Stimulated activated CD8-positive, alpha-beta memory T cell treated with anti-CD3 and anti-CD28 coated beads, Interleukin-4, amount 100 ng/mL, for 24 hours (primary cell): ENCODE data around the gene TTC13.
"Not testable (repeated sequence)": the region's sequence is repeated elsewhere in the genome, so short reads cannot be mapped to it uniquely, and the experiment has no call there.

Source experiments
- DNase-seq: peaks from one replicate; pipeline ENCODE4 v3.0.0-alpha.2; 2020; ENCODE audit warnings: low read depth

TTC13 gene

GRCh38 chr1:230986976-230987375 is 8.3 kb upstream of the TTC13 start:
- no peak for DNase-seq

- no peak for DNase-seq
These were observed 7.0 kb upstream of the TTC13 start for GRCh38 chr1:230985711-230986110.

- DNase-seq = not testable (repeated sequence)
These were observed 6.2 kb upstream of the TTC13 start for GRCh38 chr1:230984622-230985515.

GRCh38 chr1:230983811-230984210 is 5.2 kb upstream of the TTC13 start:
- DNase-seq = no peak

- DNase-seq = no peak
These were observed 4.0 kb upstream of the TTC13 start for GRCh38 chr1:230982696-230983095.

GRCh38 chr1:230979952-230980351 is 1.3 kb upstream of the TTC13 start:
- no peak for DNase-seq

- no peak for DNase-seq
These were observed 692 bp upstream of the TTC13 start for GRCh38 chr1:230979389-230979716.

- peak; percentile 14 for DNase-seq
These were observed 735 bp downstream of the TTC13 start for GRCh38 chr1:230977761-230978490.

GRCh38 chr1:230976825-230977747 is 1.6 kb downstream of the TTC13 start:
- no peak for DNase-seq

GRCh38 chr1:230976360-230976759 is 2.3 kb downstream of the TTC13 start:
- no peak for DNase-seq

GRCh38 chr1:230975636-230976035 is 3.0 kb downstream of the TTC13 start:
- DNase-seq = no peak

- DNase-seq = peak; percentile 22
These were observed 5.8 kb downstream of the TTC13 start for GRCh38 chr1:230972855-230973271.

- no peak for DNase-seq
These were observed 6.9 kb downstream of the TTC13 start for GRCh38 chr1:230971771-230972170.

- no peak for DNase-seq
These were observed 8.2 kb downstream of the TTC13 start for GRCh38 chr1:230970432-230970831.

GRCh38 chr1:230966358-230966873 is 12.2 kb downstream of the TTC13 start:
- no peak for DNase-seq

GRCh38 chr1:230965535-230965934 is 13.1 kb downstream of the TTC13 start:
- no peak for DNase-seq

- DNase-seq = no peak
These were observed 13.8 kb downstream of the TTC13 start for GRCh38 chr1:230964896-230965295.

GRCh38 chr1:230958370-230958769 is 20.3 kb downstream of the TTC13 start:
- DNase-seq = no peak

GRCh38 chr1:230957580-230957989 is 21.1 kb downstream of the TTC13 start:
- no peak for DNase-seq

- DNase-seq = no peak
These were observed 28.3 kb downstream of the TTC13 start for GRCh38 chr1:230950404-230950803.

- no peak for DNase-seq
These were observed 29.8 kb downstream of the TTC13 start for GRCh38 chr1:230948903-230949302.

- no peak for DNase-seq
These were observed 30.4 kb downstream of the TTC13 start for GRCh38 chr1:230948301-230948700.
